H1 (cell line): ENCODE results near the gene YBX1. TPM values are rescaled to one million over a fixed set of nuclear protein-coding genes. Genes with fewer than 3 reads are reported as not detected.

Experiments
- EZH2 ChIP-seq: fragments of 200-600 bp; sonication (generic); IDR thresholded peaks from 2 replicates; pipeline ENCODE4 v1.7.1; 2012; ENCODE audit warnings: low read depth, mild to moderate bottlenecking, moderate library complexity, low read length, inconsistent platforms; ENCODE audit not compliant: severe bottlenecking
- KDM1A ChIP-seq: fragments of 200-600, 300-600 bp; sonication (generic); IDR thresholded peaks from 2 replicates; pipeline ENCODE4 v1.7.1; 2016; ENCODE audit warnings: mild to moderate bottlenecking, low read length, borderline replicate concordance
- NRF1 ChIP-seq: IDR thresholded peaks from 2 replicates; pipeline ENCODE4 v1.6.1; 2011; ENCODE audit warnings: mild to moderate bottlenecking, low read depth, low read length, improper control_type of control experiment
- POLR2AphosphoS5 ChIP-seq: IDR thresholded peaks from 2 replicates; pipeline ENCODE4 v1.6.1; 2011; ENCODE audit warnings: low read depth, low read length
- POU5F1 ChIP-seq: IDR thresholded peaks from 2 replicates; pipeline ENCODE4 v1.6.1; 2011; ENCODE audit warnings: low read depth, mild to moderate bottlenecking, low read length, moderate library complexity
- RFX5 ChIP-seq: IDR thresholded peaks from 2 replicates; pipeline ENCODE4 v1.6.1; 2011; ENCODE audit warnings: low read depth, low read length, improper control_type of control experiment, borderline replicate concordance
- polyA plus RNA-seq, 7 experiments: library from polyadenylated mRNA; depleted of rRNA in 3 of 7; stranded (reverse) in 5 of 7; unstranded in 2 of 7; fragments of >200 nt in 5 of 7; fragments of 200-250 nt in 2 of 7; gene quantifications; 1 replicate in 5 of 7; 2 replicates in 1 of 7; 4 replicates in 1 of 7; pipeline versions ENCODE4 v1.2.1 to v1.2.3, GENCODE V29; 2011 to 2013; ENCODE audit warnings: missing spikeins in 2 of 7, mixed read lengths in 2 of 7
- total RNA-seq: library from RNA; stranded (reverse); fragmentation: NEBNext Ultra II Directional; extraction: Animal tissue kit (Norgen Biotek cat#: 25700); gene quantifications from 2 replicates; pipeline ENCODE4 v1.2.1, GENCODE V29; 2021

Gene YBX1
- total and polyA plus RNA-seq, 2 of the 8 experiments (the other 6 are each of a cell fraction or from before 2014, with no cell fraction given): 438 to 1,219 TPM

- TF ChIP-seq RFX5 (no peak), POLR2AphosphoS5 (no peak), NRF1 (no peak), POU5F1 (no peak), EZH2 (no peak), KDM1A (no peak)
Observed at GRCh38 chr1:42698081-42698813, 16.0 kb downstream of the YBX1 start (continued).
